Neural progenitor cell (in vitro differentiated cells): ENCODE results near the gene TOMM40. TPM values are rescaled to one million over a fixed set of nuclear protein-coding genes. Genes with fewer than 3 reads are reported as not detected.

Experiments
- DNase-seq: peaks from one replicate; pipeline ENCODE4 v3.0.0-alpha.2; 2016; ENCODE audit warnings: low spot score
- H2AFZ ChIP-seq: fragments of 200-600 bp; sonication (generic); replicated peaks from 2 replicates; pipeline ENCODE4 v1.6.1; 2016; ENCODE audit warnings: antibody characterized with exemption
- H3F3A ChIP-seq: fragments of 200-600 bp; sonication (generic); 2 replicates; pipeline ENCODE4 v1.6.1; 2016; ENCODE audit warnings: antibody characterized with exemption, low read depth
- H3K27ac ChIP-seq: fragments of 200-600 bp; sonication (generic); 2 replicates; pipeline ENCODE4 v1.5.1; 2016; ENCODE audit warnings: mild to moderate bottlenecking
- H3K27me3 ChIP-seq: fragments of 200-600 bp; sonication (generic); 2 replicates; pipeline ENCODE4 v1.6.1; 2016; ENCODE audit warnings: mild to moderate bottlenecking, moderate library complexity
- H3K36me3 ChIP-seq: fragments of 200-600 bp; sonication (generic); 2 replicates; pipeline ENCODE4 v1.5.1; 2016
- H3K4me1 ChIP-seq: fragments of 200-600 bp; sonication (generic); 2 replicates; pipeline ENCODE4 v1.6.1; 2016; ENCODE audit warnings: mixed run types
- H3K4me2 ChIP-seq: fragments of 200-600 bp; sonication (generic); 2 replicates; pipeline ENCODE4 v1.6.1; 2016
- H3K4me3 ChIP-seq: fragments of 200-600 bp; sonication (generic); 2 replicates; pipeline ENCODE4 v1.5.1; 2016
- H3K79me2 ChIP-seq: fragments of 200-600 bp; sonication (generic); 2 replicates; pipeline ENCODE4 v1.6.1; 2016; ENCODE audit warnings: low read depth
- H3K9ac ChIP-seq: fragments of 200-600 bp; sonication (generic); 2 replicates; pipeline ENCODE4 v1.6.1; 2016
- H3K9me3 ChIP-seq: fragments of 200-600 bp; sonication (generic); 2 replicates; pipeline ENCODE4 v1.5.1; 2016; ENCODE audit warnings: low read depth
- H4K20me1 ChIP-seq: fragments of 200-600 bp; sonication (generic); 2 replicates; pipeline ENCODE4 v1.6.1; 2016; ENCODE audit warnings: low read depth
- H3K27ac Mint-ChIP-seq: 3 replicates; pipeline ENCODE4 v1.8.0; 2021; ENCODE audit warnings: mixed read lengths
- H3K27me3 Mint-ChIP-seq: 2 replicates; pipeline ENCODE4 v1.8.0; 2022; ENCODE audit warnings: low read depth, mild to moderate bottlenecking, inconsistent platforms, moderate library complexity, mixed read lengths; ENCODE audit not compliant: insufficient read depth
- H3K36me3 Mint-ChIP-seq: 3 replicates; pipeline ENCODE4 v1.8.0; 2021; ENCODE audit warnings: mixed read lengths
- H3K4me1 Mint-ChIP-seq: 3 replicates; pipeline ENCODE4 v1.8.0; 2021; ENCODE audit warnings: mixed read lengths
- H3K4me3 Mint-ChIP-seq: 3 replicates; pipeline ENCODE4 v1.8.0; 2021; ENCODE audit warnings: mild to moderate bottlenecking, moderate library complexity, mixed read lengths
- H3K9me3 Mint-ChIP-seq: 3 replicates; pipeline ENCODE4 v1.8.0; 2020; ENCODE audit warnings: mixed read lengths
- EZH2 ChIP-seq: fragments of 200-600 bp; sonication (generic); IDR thresholded peaks from 2 replicates; pipeline ENCODE4 v1.6.1; 2017; ENCODE audit warnings: antibody characterized with exemption, mild to moderate bottlenecking, moderate library complexity
- EZH2phosphoT487 ChIP-seq: fragments of 200-600 bp; sonication (generic); IDR thresholded peaks from 2 replicates; pipeline ENCODE4 v1.6.1; 2017; ENCODE audit warnings: antibody characterized with exemption
- total RNA-seq: library from RNA; depleted of rRNA; stranded (reverse); fragments of >200 nt; gene quantifications from 2 replicates; pipeline ENCODE4 v1.2.3, GENCODE V29; 2015; ENCODE audit warnings: low replicate concordance
- TF ChIP-seq, protein P1 (sequence below): fragments of 200-600 bp; sonication (generic); IDR thresholded peaks from 2 replicates; pipeline ENCODE4 v1.5.1; 2017; ENCODE audit warnings: antibody characterized with exemption, mild to moderate bottlenecking

Gene TOMM40
- total RNA-seq, 1 donor from 2014 or later, result 30.1 TPM

- no peak overlapping the region for H3K27ac ChIP-seq
- Mint-ChIP-seq H3K27me3 (no peaks in the 10 kb centered on the region), H3K27ac (no peak overlapping the region), H3K9me3 (no peaks in the 10 kb centered on the region), H3K4me1 (no peaks in the 10 kb centered on the region), H3K36me3 (peaks cover 34% of the 10 kb centered on the region), H3K4me3 (no peak overlapping the region)
- H3K9me3 ChIP-seq, result no peaks in the 10 kb centered on the region
- H3F3A ChIP-seq, result no peaks in the 10 kb centered on the region
- DNase-seq, result no peak
- H3K4me3 ChIP-seq, result no peak overlapping the region
- H3K27me3 ChIP-seq, result no peaks in the 10 kb centered on the region
- H3K4me1 ChIP-seq, result no peaks in the 10 kb centered on the region
- no peaks in the 10 kb centered on the region for H3K36me3 ChIP-seq
- TF ChIP-seq, protein P1, sequence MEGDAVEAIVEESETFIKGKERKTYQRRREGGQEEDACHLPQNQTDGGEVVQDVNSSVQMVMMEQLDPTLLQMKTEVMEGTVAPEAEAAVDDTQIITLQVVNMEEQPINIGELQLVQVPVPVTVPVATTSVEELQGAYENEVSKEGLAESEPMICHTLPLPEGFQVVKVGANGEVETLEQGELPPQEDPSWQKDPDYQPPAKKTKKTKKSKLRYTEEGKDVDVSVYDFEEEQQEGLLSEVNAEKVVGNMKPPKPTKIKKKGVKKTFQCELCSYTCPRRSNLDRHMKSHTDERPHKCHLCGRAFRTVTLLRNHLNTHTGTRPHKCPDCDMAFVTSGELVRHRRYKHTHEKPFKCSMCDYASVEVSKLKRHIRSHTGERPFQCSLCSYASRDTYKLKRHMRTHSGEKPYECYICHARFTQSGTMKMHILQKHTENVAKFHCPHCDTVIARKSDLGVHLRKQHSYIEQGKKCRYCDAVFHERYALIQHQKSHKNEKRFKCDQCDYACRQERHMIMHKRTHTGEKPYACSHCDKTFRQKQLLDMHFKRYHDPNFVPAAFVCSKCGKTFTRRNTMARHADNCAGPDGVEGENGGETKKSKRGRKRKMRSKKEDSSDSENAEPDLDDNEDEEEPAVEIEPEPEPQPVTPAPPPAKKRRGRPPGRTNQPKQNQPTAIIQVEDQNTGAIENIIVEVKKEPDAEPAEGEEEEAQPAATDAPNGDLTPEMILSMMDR, result no peak
- TF ChIP-seq EZH2phosphoT487 (no peak), EZH2 (no peak)
- H2AFZ ChIP-seq, result no peak overlapping the region
- no peak overlapping the region for H3K4me2 ChIP-seq
- H4K20me1 ChIP-seq, result peaks cover 50% of the 10 kb centered on the region
- H3K9ac ChIP-seq, result no peak overlapping the region
- peaks cover 27% of the 10 kb centered on the region for H3K79me2 ChIP-seq
Measured at GRCh38 chr19:44867578-44867977, 23.5 kb upstream of the TOMM40 start.

DNA sequence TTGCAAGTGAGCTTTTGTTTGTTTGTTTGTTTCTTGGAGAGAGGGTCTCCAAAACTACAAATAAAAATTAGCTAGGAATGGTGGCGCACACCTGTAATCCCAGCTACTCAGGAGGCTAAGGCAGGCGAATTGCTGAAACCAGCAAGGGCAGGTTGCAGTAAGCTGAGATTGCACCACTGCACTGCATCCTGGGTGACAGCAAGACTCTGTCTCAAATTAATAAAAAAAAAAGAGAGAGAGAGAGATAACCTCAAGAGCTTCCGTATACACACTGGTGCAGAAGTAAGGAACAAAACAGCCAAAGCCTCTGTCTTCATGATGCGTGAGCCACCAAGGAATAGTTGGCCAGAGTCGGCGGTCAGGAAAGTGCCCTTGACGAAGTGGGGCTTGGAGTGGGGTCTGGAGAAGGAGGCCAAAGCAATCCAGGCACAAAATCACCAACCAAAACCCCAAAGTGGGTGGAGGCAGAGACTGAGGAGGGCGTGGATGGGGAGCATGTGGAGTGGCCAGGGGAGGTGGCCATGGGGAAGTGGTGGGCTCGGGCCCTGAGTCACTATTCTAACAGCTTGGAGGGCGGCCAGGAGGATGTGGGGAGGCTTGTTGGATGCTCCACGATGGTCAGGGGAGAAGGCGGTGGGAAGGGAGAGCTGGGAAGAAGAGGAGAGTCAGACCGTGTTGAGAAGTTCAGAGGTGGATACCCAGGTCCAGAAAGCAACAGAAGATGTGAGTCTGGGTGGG is 21.2 kb upstream of the TOMM40 start:
- Histone ChIP-seq H3K4me1 (no peaks in the 10 kb centered on the region), H3K27ac (no peak overlapping the region), H3K4me2 (no peak overlapping the region), H3K9me3 (no peaks in the 10 kb centered on the region), H3K27me3 (no peaks in the 10 kb centered on the region), H3F3A (no peaks in the 10 kb centered on the region), H2AFZ (no peak overlapping the region), H3K9ac (no peak overlapping the region), H3K4me3 (no peak overlapping the region), H3K36me3 (no peaks in the 10 kb centered on the region), H3K79me2 (peaks cover 11% of the 10 kb centered on the region), H4K20me1 (peaks cover 42% of the 10 kb centered on the region)
- Mint-ChIP-seq H3K4me3 (no peak overlapping the region), H3K4me1 (no peaks in the 10 kb centered on the region), H3K27me3 (peaks cover 2% of the 10 kb centered on the region), H3K9me3 (no peaks in the 10 kb centered on the region), H3K27ac (no peak overlapping the region), H3K36me3 (peaks cover 42% of the 10 kb centered on the region)
- TF ChIP-seq EZH2phosphoT487, result no peak
- TF ChIP-seq, protein P1, result no peak
- no peak for TF ChIP-seq EZH2
- no peak for DNase-seq

- H3K4me2 ChIP-seq, result no peak overlapping the region
- H3K27ac ChIP-seq, result no peak overlapping the region
- H4K20me1 ChIP-seq, result peaks cover 31% of the 10 kb centered on the region
- H3K27ac Mint-ChIP-seq, result no peak overlapping the region
- no peak overlapping the region for H3K4me3 ChIP-seq
- H3K36me3 ChIP-seq, result no peaks in the 10 kb centered on the region
- no peaks in the 10 kb centered on the region for H3K9me3 Mint-ChIP-seq
- no peak overlapping the region for H3K9ac ChIP-seq
- no peaks in the 10 kb centered on the region for H3K79me2 ChIP-seq
- H3K4me1 ChIP-seq, result no peaks in the 10 kb centered on the region
- peaks cover 2% of the 10 kb centered on the region for H3K27me3 Mint-ChIP-seq
- TF ChIP-seq, protein P1, result no peak
- TF ChIP-seq EZH2phosphoT487, result no peak
- no peak for TF ChIP-seq EZH2
- no peaks in the 10 kb centered on the region for H3F3A ChIP-seq
- H3K4me3 Mint-ChIP-seq, result no peak overlapping the region
- H3K9me3 ChIP-seq, result no peaks in the 10 kb centered on the region
- no peaks in the 10 kb centered on the region for H3K4me1 Mint-ChIP-seq
- DNase-seq, result no peak
- H2AFZ ChIP-seq, result no peak overlapping the region
- peaks cover 44% of the 10 kb centered on the region for H3K36me3 Mint-ChIP-seq
- no peaks in the 10 kb centered on the region for H3K27me3 ChIP-seq
Measured at GRCh38 chr19:44871809-44872208, 19.2 kb upstream of the TOMM40 start.
